B cell (primary cell): ENCODE results near the gene ISCU. TPM values are rescaled to one million over a fixed set of nuclear protein-coding genes. Genes with fewer than 3 reads are reported as not detected.

Experiments
- ATAC-seq: fragments of 200-7000 bp; cut with Tn5 transposase; one replicate; pipeline ENCODE4 v1.10.0; 2021; ENCODE audit warnings: low read depth, mild to moderate bottlenecking, moderate number of reproducible peaks, moderate library complexity
- CTCF ChIA-PET: fragments of 350-600 bp; sonication (Branson Sonifier 250); formaldehyde crosslinking; loops from one replicate; lab custom pipeline; 2021; ENCODE audit warnings: antibody characterized with exemption, inconsistent platforms; lab: Charles Lee
- POLR2A ChIA-PET: fragments of 350-600 bp; sonication (Branson Sonifier 250); formaldehyde crosslinking; loops from one replicate; lab custom pipeline; 2021; ENCODE audit warnings: antibody characterized with exemption; lab: Charles Lee
- DNase-seq: peaks from one replicate; pipeline ENCODE4 v3.0.0; 2013
- H2AFZ ChIP-seq: 2 replicates; pipeline ENCODE4 v1.6.1; 2012; ENCODE audit warnings: mild to moderate bottlenecking, low read depth, low read length; ENCODE audit not compliant: insufficient read depth, poor library complexity, severe bottlenecking
- H3K27ac ChIP-seq, 2 donors: 1 replicate in 1 of 2; 2 replicates in 1 of 2; pipeline ENCODE4 v1.5.1; 2012 to 2013; ENCODE audit warnings: low read length in 2 of 2, mild to moderate bottlenecking in 2 of 2, moderate library complexity in 1 of 2
- H3K27me3 ChIP-seq, 4 experiments: fragments of 200-600 bp in 1 of 4; sonication (generic) in 1 of 4; replicated peaks in 1 of 4; 1 replicate in 2 of 4; 2 replicates in 2 of 4; pipeline versions ENCODE4 v1.6.1 to v1.7.0; 2013 to 2016; ENCODE audit warnings: low read length in 3 of 4, mild to moderate bottlenecking in 2 of 4, mixed read lengths in 1 of 4, moderate library complexity in 1 of 4; ENCODE audit not compliant: insufficient read depth in 4 of 4, control insufficient read depth in 3 of 4; ENCODE audit errors: control extremely low read depth in 1 of 4
- H3K36me3 ChIP-seq, 2 experiments: replicated peaks in 1 of 2; 1 replicate in 1 of 2; 2 replicates in 1 of 2; pipeline versions ENCODE4 v1.6.1 to v1.7.1; 2013; ENCODE audit warnings: low read length in 1 of 2; ENCODE audit not compliant: insufficient read depth in 2 of 2, control insufficient read depth in 1 of 2; ENCODE audit errors: control extremely low read depth in 1 of 2, extremely low read depth in 1 of 2
- H3K4me1 ChIP-seq, 2 donors: fragments of 200-600 bp in 1 of 2; sonication (generic) in 1 of 2; 1 replicate in 1 of 2; 2 replicates in 1 of 2; pipeline versions ENCODE4 v1.5.1 to v1.6.1; 2013 to 2017; ENCODE audit warnings: low read length in 2 of 2; ENCODE audit not compliant: control insufficient read depth in 2 of 2, insufficient read depth in 2 of 2
- H3K4me2 ChIP-seq: replicated peaks from 2 replicates; pipeline ENCODE3; 2012; ENCODE audit warnings: mild to moderate bottlenecking, low read depth, low read length; ENCODE audit not compliant: poor library complexity, severe bottlenecking
- H3K4me3 ChIP-seq, 5 experiments: fragments of 200-600 bp in 1 of 5; sonication (generic) in 1 of 5; 1 replicate in 3 of 5; 2 replicates in 2 of 5; pipeline versions ENCODE4 v1.5.1 to v1.7.0; 2011 to 2016; ENCODE audit warnings: low read length in 4 of 5, mild to moderate bottlenecking in 4 of 5, low read depth in 2 of 5, control low read depth in 1 of 5, moderate library complexity in 1 of 5; ENCODE audit not compliant: insufficient read depth in 1 of 5; ENCODE audit errors: control extremely low read depth in 1 of 5, extremely low read depth in 1 of 5
- H3K79me2 ChIP-seq: fragments of 200-600 bp; sonication (generic); one replicate; pipeline ENCODE4 v1.6.0; 2016; ENCODE audit warnings: low read length; ENCODE audit not compliant: control insufficient read depth, insufficient read depth
- H3K9ac ChIP-seq: fragments of 200-600 bp; sonication (generic); 2 replicates; pipeline ENCODE4 v1.6.1; 2017; ENCODE audit warnings: mild to moderate bottlenecking, low read length, moderate library complexity
- H3K9me3 ChIP-seq, 3 donors: one replicate each; pipeline versions ENCODE4 v1.6.1 to v1.7.1; 2013; ENCODE audit warnings: low read length in 2 of 3; ENCODE audit not compliant: control insufficient read depth in 2 of 3, insufficient read depth in 1 of 3; ENCODE audit errors: control extremely low read depth in 1 of 3
- H4K20me1 ChIP-seq: 2 replicates; pipeline ENCODE4 v1.6.0; 2012; ENCODE audit warnings: mild to moderate bottlenecking, low read length; ENCODE audit not compliant: insufficient read depth, control insufficient read depth, poor library complexity, severe bottlenecking
- H3K27ac Mint-ChIP-seq: one replicate; pipeline ENCODE4 v1.8.0; 2021; ENCODE audit warnings: mixed read lengths
- H3K27me3 Mint-ChIP-seq: one replicate; pipeline ENCODE4 v1.8.0; 2021; ENCODE audit warnings: mixed read lengths
- H3K4me1 Mint-ChIP-seq: one replicate; pipeline ENCODE4 v1.8.0; 2021; ENCODE audit warnings: mixed read lengths
- H3K4me3 Mint-ChIP-seq: one replicate; pipeline ENCODE4 v1.8.0; 2021; ENCODE audit warnings: mixed read lengths
- H3K9me3 Mint-ChIP-seq: one replicate; pipeline ENCODE4 v1.8.0; 2022; ENCODE audit warnings: mixed read lengths; ENCODE audit not compliant: insufficient read depth
- CTCF ChIP-seq: fragments of 200-600 bp; IDR thresholded peaks from one replicate; pipeline ENCODE4 v1.8.0; 2022; ENCODE audit warnings: antibody characterized with exemption, mild to moderate bottlenecking
- EZH2 ChIP-seq: IDR thresholded peaks from 2 replicates; pipeline ENCODE4 v1.6.1; 2012; ENCODE audit warnings: borderline replicate concordance, low read depth, mild to moderate bottlenecking, moderate library complexity, low read length; ENCODE audit not compliant: insufficient read depth, poor library complexity, severe bottlenecking
- WGBS: methylation state at CpG from one replicate; pipeline ENCODE4 v1.1.5; 2013; ENCODE audit warnings: missing lambda C conversion rate; ENCODE audit not compliant: insufficient coverage; 5-methylcytosine and 5-hydroxymethylcytosine counted together
- intact Hi-C: fragments of 100-400 bp; cut with micrococcal nuclease; formaldehyde crosslinking; loops from one replicate; pipeline ENCODE4 v1.10.0; 2022
- polyA plus RNA-seq: library from polyadenylated mRNA; depleted of rRNA; stranded (reverse); fragments of >200 nt; gene quantifications from 2 replicates; pipeline ENCODE4 v1.2.3, GENCODE V29; 2012
- total RNA-seq, 2 donors: library from RNA; stranded (reverse); fragments of 120-200 nt in 1 of 2; gene quantifications; 1 replicate in 1 of 2; 2 replicates in 1 of 2; pipeline versions ENCODE4 v1.2.3 to v1.2.4, GENCODE V29; 2013 to 2022

ISCU gene
- total and polyA plus RNA-seq, 2 donors (not counting 1 experiment from before 2014, with no cell fraction given): 173 to 209 TPM

GRCh38 chr12:108567406-108568337 lies 5.3 kb downstream of the ISCU start:
- ATAC-seq: peak; percentile 5
- no peaks in the 10 kb centered on the region for H3K9me3 ChIP-seq
- intact Hi-C loops: loop anchor here (1.0 kb wide), 1 partner anchor 50 kb away; no protein-coding TSS in a partner anchor
- H3K27me3 ChIP-seq: no peaks in the 10 kb centered on the region
- peaks cover 19 to 56% of the 10 kb centered on the region in 2 experiments for H3K36me3 ChIP-seq
- Mint-ChIP-seq H3K4me1 (peaks cover 90% of the 10 kb centered on the region), H3K27ac (peak overlapping the region; percentile 93), H3K4me3 (peak overlapping the region; percentile 80), H3K9me3 (no peaks in the 10 kb centered on the region), H3K27me3 (no peaks in the 10 kb centered on the region)
- peak overlapping the region; percentile 76 to 80 for H3K27ac ChIP-seq
- H3K4me3 ChIP-seq: no peak overlapping the region
- H3K79me2 ChIP-seq: peaks cover 18% of the 10 kb centered on the region
- no peaks in the 10 kb centered on the region for H4K20me1 ChIP-seq
- peaks cover 64 to 82% of the 10 kb centered on the region in 2 donors for H3K4me1 ChIP-seq
- peak overlapping the region; percentile 48 for H3K4me2 ChIP-seq
- POLR2A ChIA-PET: interaction anchor here (0.6 to 3.7 kb wide), 10 partner anchors 50 to 481 kb away, joined by 3 to 26 read pairs (median 4); partner anchors contain the start of genes SELPLG and SSH1
- peak; percentile 57 for DNase-seq
- TF ChIP-seq EZH2 (no peak), CTCF (no peak)
- 64% methylated on average over 3 of the region's 7 CpGs for WGBS
- peak overlapping the region; percentile 17 for H3K9ac ChIP-seq
- no peak overlapping the region for H2AFZ ChIP-seq
- CTCF ChIA-PET: interaction anchor here (0.6 to 19.8 kb wide), 9 partner anchors 12 to 383 kb away, joined by 3 to 424 read pairs (median 7); partner anchors contain the start of gene SELPLG
